GM19328 (cell line): ENCODE measurements around the gene LUZP2.

Experiments
- ATAC-seq: cut with Tn5 transposase; IDR thresholded peaks from one replicate; pipeline ENCODE4 v1.9.1; 2021; ENCODE audit warnings: mild to moderate bottlenecking, moderate library complexity; ENCODE audit not compliant: unreplicated experiment

Gene LUZP2

DNA sequence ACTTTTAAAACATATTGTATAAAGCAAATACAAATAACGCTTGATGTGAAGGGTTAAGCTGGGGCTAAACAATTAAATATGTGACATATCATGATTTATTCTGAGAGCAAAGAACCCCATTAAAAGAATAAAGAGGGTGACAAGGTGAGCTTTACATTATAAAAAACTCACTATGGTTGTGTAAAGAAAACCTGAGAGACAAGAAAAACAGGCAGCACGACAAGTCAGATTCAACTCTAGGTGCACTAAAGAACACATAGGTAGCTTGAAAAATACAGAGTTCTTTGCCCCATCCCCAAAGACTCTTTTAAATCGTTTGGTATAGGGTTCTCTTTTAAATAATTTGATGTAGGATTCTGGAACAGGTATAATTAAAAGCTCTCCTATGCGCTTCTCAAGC, 63.5 kb downstream of the LUZP2 start:
- no peak for ATAC-seq

GRCh38 chr11:24567380-24567779, 70.5 kb downstream of the LUZP2 start:
- ATAC-seq = no peak

- ATAC-seq = no peak
Observed at GRCh38 chr11:24572376-24572775, 75.5 kb downstream of the LUZP2 start.

GRCh38 chr11:24574461-24574860, 77.6 kb downstream of the LUZP2 start:
- no peak for ATAC-seq

DNA sequence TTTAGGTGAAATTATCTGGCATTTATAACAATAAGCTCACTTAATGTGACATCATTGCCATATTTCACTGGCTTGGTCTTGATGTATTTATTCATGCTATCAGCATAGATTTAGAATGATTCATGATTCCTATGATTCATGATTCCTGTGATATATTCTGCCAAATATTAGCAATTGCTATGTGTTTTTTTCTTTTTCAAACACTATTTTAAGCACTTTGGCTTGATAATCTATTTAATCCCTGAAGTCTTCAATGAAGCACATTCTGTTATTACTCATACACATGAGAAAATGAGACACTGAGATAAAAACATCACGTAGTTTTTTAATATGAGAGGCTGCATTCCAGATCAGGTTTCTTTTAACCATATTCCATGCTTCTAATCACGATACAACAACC, 78.5 kb downstream of the LUZP2 start:
- no peak for ATAC-seq

DNA sequence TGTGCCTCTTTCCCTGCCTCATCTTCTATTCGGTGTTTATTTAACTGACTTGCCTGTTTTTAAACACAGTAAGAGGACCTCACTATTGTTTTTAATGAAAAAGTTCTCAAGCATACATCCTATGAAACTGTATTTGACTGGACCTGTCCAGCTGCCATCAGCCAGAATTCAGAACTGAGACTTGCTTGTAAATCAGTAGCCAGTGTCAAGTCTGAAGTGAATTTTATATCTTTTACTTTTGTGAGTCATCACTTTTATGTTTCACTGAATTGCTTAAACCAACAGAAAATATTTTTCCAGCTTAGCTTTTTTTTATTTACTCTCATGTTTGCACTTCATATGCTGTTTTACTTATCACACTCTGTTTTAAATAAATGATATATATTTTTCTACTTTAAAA, 88.3 kb downstream of the LUZP2 start:
- ATAC-seq = no peak

DNA sequence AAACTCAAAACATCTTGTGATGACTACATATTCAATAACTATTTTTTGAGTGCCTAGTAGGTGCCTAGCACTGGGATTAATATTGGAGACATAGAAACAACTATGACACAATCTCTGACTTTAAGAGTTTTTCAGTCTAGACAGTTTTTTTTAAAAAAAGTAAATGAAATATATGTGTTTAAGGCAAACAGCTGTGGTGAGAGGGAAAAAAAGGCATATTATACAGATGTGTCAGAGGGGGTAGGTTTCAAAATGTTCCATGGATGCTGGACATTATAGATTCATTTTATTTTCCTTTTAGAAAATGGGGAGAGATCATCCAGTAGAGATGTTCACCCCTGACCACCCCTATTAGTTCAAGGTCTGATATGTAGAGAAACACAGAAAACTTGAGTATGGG, 90.8 kb downstream of the LUZP2 start:
- ATAC-seq = no peak

GRCh38 chr11:24588081-24588480, 91.2 kb downstream of the LUZP2 start:
- ATAC-seq = no peak

GRCh38 chr11:24589064-24589463, 92.2 kb downstream of the LUZP2 start:
- ATAC-seq = no peak

GRCh38 chr11:24591283-24591682, 94.4 kb downstream of the LUZP2 start:
- no peak for ATAC-seq

DNA sequence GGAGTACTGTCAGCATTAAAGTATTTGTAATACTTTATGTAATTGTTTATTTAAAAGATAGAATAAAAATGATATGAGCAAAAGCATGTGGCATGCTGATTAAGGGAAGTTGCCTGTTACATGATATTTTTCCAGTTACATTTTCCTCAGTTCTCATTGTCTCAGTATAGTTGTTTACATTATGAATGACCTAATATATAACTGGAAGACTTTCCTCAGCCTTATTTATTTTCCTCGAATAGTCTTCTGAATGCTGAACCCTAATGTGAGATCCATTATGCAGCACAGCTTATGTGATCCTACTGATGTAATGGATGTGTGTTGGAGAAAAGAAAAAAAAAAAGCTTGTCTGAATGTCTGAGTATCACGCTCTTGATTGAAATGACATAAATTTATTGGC, 95.5 kb downstream of the LUZP2 start:
- no peak for ATAC-seq

DNA sequence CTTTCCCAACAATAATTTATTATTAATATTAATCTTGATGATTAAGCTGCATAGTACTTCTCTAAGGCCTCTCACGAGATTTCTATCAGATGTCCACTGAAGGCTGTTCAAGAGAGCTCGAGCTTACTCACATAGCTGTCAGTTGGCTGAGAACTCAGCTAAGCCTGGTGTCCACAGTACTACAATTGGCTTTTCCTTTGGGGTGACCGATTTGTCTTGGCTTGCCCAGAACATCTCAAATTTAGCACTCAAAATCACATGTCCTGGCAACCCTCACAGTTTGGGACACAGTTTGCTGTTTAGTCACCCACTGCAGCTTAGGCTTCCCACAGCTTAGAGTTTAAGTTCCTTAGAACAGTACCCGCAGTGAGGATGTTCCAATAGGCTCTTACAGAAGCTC, 96.5 kb downstream of the LUZP2 start:
- no peak for ATAC-seq

DNA sequence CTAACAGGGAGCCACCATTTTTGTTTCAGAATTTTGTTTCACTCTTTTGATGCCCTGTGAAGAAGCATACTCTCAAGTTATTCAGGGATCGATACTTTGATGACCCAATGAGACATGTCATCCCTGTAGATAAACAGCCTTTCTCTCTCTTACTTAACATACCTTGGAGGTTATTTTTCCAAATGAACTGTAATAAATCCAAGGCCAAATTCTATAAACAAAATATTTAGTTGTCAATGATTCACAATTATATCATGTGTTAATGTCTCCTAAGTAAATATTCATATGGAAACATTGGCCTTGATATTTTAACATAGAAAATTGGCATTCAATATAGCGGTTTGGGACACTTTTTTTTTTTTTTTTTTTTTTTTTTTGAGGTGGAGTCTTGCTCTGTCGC, 97.5 kb downstream of the LUZP2 start:
- ATAC-seq = no peak

GRCh38 chr11:24598641-24599040, 101.8 kb downstream of the LUZP2 start:
- no peak for ATAC-seq

DNA sequence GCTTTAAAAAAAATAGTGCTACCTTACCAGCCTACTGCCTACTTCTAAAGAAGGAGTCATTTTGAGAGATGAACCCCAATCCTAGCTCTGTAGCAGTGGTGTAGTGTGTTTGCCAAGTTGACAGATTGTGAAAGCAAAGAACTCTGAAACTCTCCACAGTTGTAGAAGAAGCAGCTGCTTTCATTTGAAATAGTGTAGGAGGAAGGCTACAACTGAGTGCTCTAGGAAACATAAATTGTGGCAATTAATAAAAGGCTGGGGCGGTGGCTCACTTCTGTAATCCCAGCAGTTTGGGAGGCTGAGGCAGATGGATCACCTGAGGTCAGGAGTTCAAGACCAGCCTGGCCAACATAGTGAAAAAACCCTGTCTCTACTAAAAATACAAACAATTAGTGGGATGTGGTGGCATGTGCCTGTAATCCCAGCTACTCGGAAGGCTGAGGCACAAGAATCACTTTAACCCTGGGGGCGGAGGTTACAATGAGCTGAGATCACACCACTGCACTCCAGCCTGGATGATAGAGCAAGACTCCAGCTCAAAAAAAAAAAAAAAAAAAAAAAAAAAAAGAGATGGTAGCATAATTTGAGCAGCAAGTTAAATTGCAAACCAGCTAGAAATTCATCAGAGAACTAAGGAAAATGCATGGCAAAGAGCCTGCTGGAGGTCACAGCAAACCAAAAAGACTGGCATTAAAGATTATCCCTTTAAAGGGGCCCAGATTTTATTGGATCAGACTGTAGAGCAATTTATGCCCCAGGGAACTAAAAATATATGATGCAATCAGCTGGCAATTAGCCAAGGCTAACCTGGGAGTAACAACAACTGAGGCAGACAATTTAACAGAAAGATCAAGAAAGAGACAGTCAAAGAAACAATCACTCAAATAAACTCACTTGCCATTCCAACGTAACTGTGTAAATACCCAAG, 112.6 kb downstream of the LUZP2 start:
- ATAC-seq = no peak

- ATAC-seq = no peak
Observed at GRCh38 chr11:24615451-24616160, 118.8 kb downstream of the LUZP2 start.

DNA sequence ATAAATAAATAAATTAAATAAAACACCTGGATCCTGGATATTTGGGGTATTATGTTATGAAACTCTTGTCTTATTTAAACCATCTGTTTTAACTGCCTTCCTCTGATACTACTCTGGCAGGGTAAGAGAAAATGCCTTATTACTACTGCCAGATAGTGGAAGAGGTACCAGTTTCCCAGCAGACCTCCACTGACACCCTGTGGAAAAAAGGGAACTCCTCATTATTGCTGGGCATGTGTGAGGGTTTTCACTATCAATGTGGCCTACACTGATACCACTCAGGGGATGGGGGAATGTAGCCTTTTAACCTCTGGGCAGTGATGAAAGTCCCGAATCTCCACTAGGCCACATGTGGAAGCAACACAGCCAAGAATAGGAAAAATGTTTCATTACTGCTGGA, 121.0 kb downstream of the LUZP2 start:
- ATAC-seq = no peak

DNA sequence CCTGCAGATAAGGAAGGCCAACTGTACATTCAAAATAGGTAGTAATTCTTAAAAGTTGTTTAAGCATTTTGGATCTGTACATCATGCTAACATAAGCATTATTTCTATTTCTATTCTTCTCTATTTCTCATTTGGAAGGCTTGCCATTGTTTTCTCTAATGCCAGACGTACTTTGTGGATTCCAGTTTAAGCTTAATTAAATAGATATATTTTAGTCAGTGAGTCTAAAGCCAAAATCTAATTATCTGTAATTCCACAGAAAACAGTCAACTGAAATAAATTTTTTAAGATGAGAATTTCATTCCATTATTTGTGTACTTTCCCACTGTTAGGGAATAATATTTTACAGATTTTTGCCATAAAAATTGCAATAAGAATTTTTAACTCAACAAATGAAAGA, 123.0 kb downstream of the LUZP2 start:
- no peak for ATAC-seq

GRCh38 chr11:24622262-24622661, 125.4 kb downstream of the LUZP2 start:
- ATAC-seq = no peak

DNA sequence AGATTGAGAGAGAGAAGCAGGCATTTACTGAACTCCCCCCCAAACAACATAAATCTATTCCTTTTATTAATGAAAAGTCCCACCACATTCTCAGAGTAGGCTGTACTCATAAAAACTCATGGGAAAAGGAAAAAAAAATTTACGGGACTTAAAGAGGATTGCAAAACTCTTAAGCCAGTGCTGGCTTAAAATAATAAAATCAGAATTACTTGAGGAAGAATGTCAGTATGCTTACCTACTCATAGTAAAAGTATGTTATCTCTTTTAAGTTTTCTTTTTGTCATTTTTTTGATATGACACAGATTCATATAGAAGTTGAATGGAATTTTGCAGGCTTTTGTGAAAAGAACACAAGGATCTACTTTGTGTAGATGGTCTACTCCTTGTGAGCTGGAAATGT, 126.3 kb downstream of the LUZP2 start:
- ATAC-seq = no peak

- no peak for ATAC-seq
Observed at GRCh38 chr11:24624432-24624831, 127.6 kb downstream of the LUZP2 start.

GRCh38 chr11:24625975-24626374, 129.1 kb downstream of the LUZP2 start:
- no peak for ATAC-seq
